Esophagus muscularis mucosa (tissue), 4 donors: ENCODE results near the gene MROH8. TPM values are rescaled to one million over a fixed set of nuclear protein-coding genes. Genes with fewer than 3 reads are reported as not detected.

Experiments
- DNase-seq: peaks from one replicate; pipeline ENCODE4 v3.0.0-alpha.2; 2017; ENCODE audit errors: extremely low spot score
- H3K27ac ChIP-seq, 4 donors: fragments of 200-600 bp; sonication (generic); replicated peaks in 1 of 4; 1 replicate in 3 of 4; 2 replicates in 1 of 4; pipeline ENCODE4 v1.5.1; 2016 to 2019; ENCODE audit warnings: mild to moderate bottlenecking in 1 of 4
- H3K27me3 ChIP-seq, 4 donors: fragments of 200-600 bp; sonication (generic); one replicate each; pipeline versions ENCODE4 v1.5.1 to v1.6.0; 2016 to 2019
- H3K36me3 ChIP-seq, 4 donors: fragments of 200-600 bp; sonication (generic); one replicate each; pipeline ENCODE4 v1.5.1; 2016 to 2019
- H3K4me1 ChIP-seq, 4 donors: fragments of 200-600 bp; sonication (generic); one replicate each; pipeline ENCODE4 v1.5.1; 2016 to 2019
- H3K4me3 ChIP-seq, 4 donors: fragments of 200-600 bp; sonication (generic); 1 replicate in 2 of 4; 2 replicates in 2 of 4; pipeline ENCODE4 v1.5.1; 2016 to 2019; ENCODE audit warnings: mild to moderate bottlenecking in 4 of 4, moderate library complexity in 1 of 4
- H3K9me3 ChIP-seq, 4 donors: fragments of 200-600 bp; sonication (generic); 1 replicate in 3 of 4; 2 replicates in 1 of 4; pipeline ENCODE4 v1.5.1; 2016 to 2019
- EP300 ChIP-seq: sonication (generic); formaldehyde crosslinking; IDR thresholded peaks from one replicate; pipeline ENCODE4 v1.6.1; 2017; ENCODE audit warnings: antibody characterized with exemption
- POLR2A ChIP-seq: fragments of 450-650 bp; IDR thresholded peaks from one replicate; pipeline ENCODE4 v1.6.1; 2017; ENCODE audit warnings: antibody characterized with exemption, moderate library complexity, mild to moderate bottlenecking, low read depth
- POLR2AphosphoS5 ChIP-seq, 2 donors: sonication (generic); formaldehyde crosslinking; IDR thresholded peaks; one replicate each; pipeline ENCODE4 v1.6.1; 2017; ENCODE audit warnings: antibody characterized with exemption in 2 of 2
- WGBS: methylation state at CpG from one replicate; pipeline ENCODE4 v1.1.5; 2018; 5-methylcytosine and 5-hydroxymethylcytosine counted together
- intact Hi-C: fragments of 100-400 bp; cut with DNase I; formaldehyde crosslinking; loops from one replicate; pipeline ENCODE4 v1.15.1; 2023
- total RNA-seq, 4 donors: library from RNA; depleted of rRNA; stranded (reverse); fragments of >200 nt; gene quantifications; one replicate each; pipeline versions ENCODE4 v1.1.0 to v1.2.1, GENCODE V29; 2016
- TF ChIP-seq, protein P1 (sequence below), 3 experiments: fragments of 200-600 bp in 2 of 3; fragments of 450-650 bp in 1 of 3; sonication (generic) in 2 of 3; IDR thresholded peaks; one replicate each; pipeline ENCODE4 v1.5.1; 2017 to 2019; ENCODE audit warnings: antibody characterized with exemption in 3 of 3, mild to moderate bottlenecking in 2 of 3, moderate library complexity in 1 of 3

Gene MROH8
- total RNA-seq, 4 donors from 2014 or later: 2.7 to 6.2 (median 3.0) TPM

GRCh38 chr20:37147250-37147649 lies 32.1 kb downstream of the MROH8 start:
- Histone ChIP-seq H3K9me3 (no peaks in the 10 kb centered on the region), H3K27ac (no peak overlapping the region), H3K27me3 (no peaks in the 10 kb centered on the region), H3K36me3 (peaks cover 0 to 36% (median 4%) of the 10 kb centered on the region in 4 donors), H3K4me1 (no peaks in the 10 kb centered on the region), H3K4me3 (no peak overlapping the region)
- intact Hi-C loops: no loop called here
- 96% methylated on average over 6 of the region's 6 CpGs for WGBS
- DNase-seq: no peak
- TF ChIP-seq POLR2AphosphoS5 (IDR thresholded peaks at IDR 0.05) (no peak), EP300 (no peak), POLR2A (no peak)
- TF ChIP-seq, protein P1, sequence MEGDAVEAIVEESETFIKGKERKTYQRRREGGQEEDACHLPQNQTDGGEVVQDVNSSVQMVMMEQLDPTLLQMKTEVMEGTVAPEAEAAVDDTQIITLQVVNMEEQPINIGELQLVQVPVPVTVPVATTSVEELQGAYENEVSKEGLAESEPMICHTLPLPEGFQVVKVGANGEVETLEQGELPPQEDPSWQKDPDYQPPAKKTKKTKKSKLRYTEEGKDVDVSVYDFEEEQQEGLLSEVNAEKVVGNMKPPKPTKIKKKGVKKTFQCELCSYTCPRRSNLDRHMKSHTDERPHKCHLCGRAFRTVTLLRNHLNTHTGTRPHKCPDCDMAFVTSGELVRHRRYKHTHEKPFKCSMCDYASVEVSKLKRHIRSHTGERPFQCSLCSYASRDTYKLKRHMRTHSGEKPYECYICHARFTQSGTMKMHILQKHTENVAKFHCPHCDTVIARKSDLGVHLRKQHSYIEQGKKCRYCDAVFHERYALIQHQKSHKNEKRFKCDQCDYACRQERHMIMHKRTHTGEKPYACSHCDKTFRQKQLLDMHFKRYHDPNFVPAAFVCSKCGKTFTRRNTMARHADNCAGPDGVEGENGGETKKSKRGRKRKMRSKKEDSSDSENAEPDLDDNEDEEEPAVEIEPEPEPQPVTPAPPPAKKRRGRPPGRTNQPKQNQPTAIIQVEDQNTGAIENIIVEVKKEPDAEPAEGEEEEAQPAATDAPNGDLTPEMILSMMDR (IDR thresholded peaks at IDR 0.05): no peak

GRCh38 chr20:37144856-37145404 lies 34.4 kb downstream of the MROH8 start:
- TF ChIP-seq, protein P1 (IDR thresholded peaks at IDR 0.05): no peak
- TF ChIP-seq POLR2A: no peak
- no peak for TF ChIP-seq EP300
- TF ChIP-seq POLR2AphosphoS5 (IDR thresholded peaks at IDR 0.05): no peak
- DNase-seq: no peak
- Histone ChIP-seq H3K27me3 (no peaks in the 10 kb centered on the region), H3K36me3 (peaks cover 0 to 46% (median 13%) of the 10 kb centered on the region in 4 donors), H3K27ac (no peak overlapping the region), H3K4me1 (no peaks in the 10 kb centered on the region), H3K4me3 (no peak overlapping the region), H3K9me3 (no peaks in the 10 kb centered on the region)
- intact Hi-C loops: no loop called here
- 93% methylated on average over 8 of the region's 8 CpGs for WGBS

- Histone ChIP-seq H3K4me3 (no peak overlapping the region), H3K27ac (no peak overlapping the region), H3K27me3 (no peaks in the 10 kb centered on the region), H3K9me3 (no peaks in the 10 kb centered on the region), H3K36me3 (peaks cover 0 to 45% (median 13%) of the 10 kb centered on the region in 4 donors), H3K4me1 (no peaks in the 10 kb centered on the region)
- WGBS: 87% methylated on average over 3 of the region's 3 CpGs
- no peak for DNase-seq
- intact Hi-C loops: no loop called here
- TF ChIP-seq POLR2AphosphoS5 (IDR thresholded peaks at IDR 0.05) (no peak), POLR2A (no peak)
- TF ChIP-seq, protein P1 (IDR thresholded peaks at IDR 0.05): no peak
Measured at GRCh38 chr20:37142708-37143107, 36.6 kb downstream of the MROH8 start.

DNA sequence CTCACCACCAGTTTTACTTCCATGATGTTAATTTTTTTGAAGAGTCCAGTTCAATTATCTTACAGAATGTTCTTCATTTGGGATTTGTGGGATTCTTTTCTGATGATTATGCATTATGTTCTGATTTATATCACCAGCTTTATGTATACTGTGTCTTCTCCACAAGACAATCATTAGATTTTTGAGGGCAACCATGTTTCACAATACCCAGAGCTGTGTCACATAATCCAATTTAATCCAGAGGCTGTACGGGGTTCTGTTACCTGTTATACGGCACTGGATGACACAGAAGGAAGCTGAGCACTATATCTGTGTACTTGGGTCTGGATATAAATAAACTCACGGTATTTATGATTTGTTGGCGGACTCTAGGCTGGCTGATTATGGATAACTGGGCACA lies 41.8 kb downstream of the MROH8 start:
- no peaks in the 10 kb centered on the region for H3K4me1 ChIP-seq
- H3K36me3 ChIP-seq: peaks cover 0 to 29% (median 8%) of the 10 kb centered on the region in 4 donors
- no peak overlapping the region for H3K27ac ChIP-seq
- no peak for DNase-seq
- no peaks in the 10 kb centered on the region for H3K9me3 ChIP-seq
- WGBS: 92% methylated on average over 4 of the region's 4 CpGs
- no peaks in the 10 kb centered on the region for H3K27me3 ChIP-seq
- H3K4me3 ChIP-seq: no peak overlapping the region
- intact Hi-C loops: no loop called here
- TF ChIP-seq POLR2A: no peak
- no peak for TF ChIP-seq POLR2AphosphoS5 (IDR thresholded peaks at IDR 0.05)
- TF ChIP-seq, protein P1 (IDR thresholded peaks at IDR 0.05): no peak
- TF ChIP-seq EP300: no peak

DNA sequence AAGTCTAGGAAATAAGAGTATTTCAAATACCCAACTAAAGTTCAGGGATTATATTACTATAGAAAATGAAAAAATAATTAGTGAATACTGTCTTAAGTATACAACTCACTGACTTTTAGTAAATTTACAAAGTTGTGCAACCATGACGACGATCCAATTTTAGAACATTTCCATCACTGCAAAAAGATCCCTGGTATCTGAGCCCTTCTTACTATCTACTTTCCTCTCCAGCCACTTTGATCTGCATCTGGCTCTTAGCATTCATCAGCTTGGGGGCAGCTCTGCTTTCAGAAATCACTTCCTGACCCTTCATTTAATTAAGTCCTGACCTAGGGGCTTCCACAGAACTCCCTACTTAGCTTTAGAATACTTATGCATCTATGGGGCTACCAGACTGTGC lies 45.4 kb downstream of the MROH8 start:
- no peak overlapping the region for H3K27ac ChIP-seq
- H3K36me3 ChIP-seq: peaks cover 0 to 18% (median 0%) of the 10 kb centered on the region in 4 donors
- 82% methylated on average over 2 of the region's 2 CpGs for WGBS
- H3K9me3 ChIP-seq: no peaks in the 10 kb centered on the region
- no peak for DNase-seq
- H3K4me1 ChIP-seq: no peaks in the 10 kb centered on the region
- intact Hi-C loops: no loop called here
- H3K27me3 ChIP-seq: no peaks in the 10 kb centered on the region
- no peak overlapping the region for H3K4me3 ChIP-seq
- no peak for TF ChIP-seq EP300
- TF ChIP-seq, protein P1 (IDR thresholded peaks at IDR 0.05): no peak
- TF ChIP-seq POLR2A: no peak
- TF ChIP-seq POLR2AphosphoS5 (IDR thresholded peaks at IDR 0.05): no peak
